Measurements from ENCODE around the gene ZFHX3. TPM values are rescaled to one million over a fixed set of nuclear protein-coding genes. Genes with fewer than 3 reads are reported as not detected.

Gene ZFHX3
- total RNA-seq, 2 experiments from 2014 or later = 0.21 to 0.68 TPM

GRCh38 chr16:72838951-72839350 lies 209.0 kb downstream of the ZFHX3 start:
- Mint-ChIP-seq H3K4me3 (no peak overlapping the region), H3K36me3 (no peaks in the 10 kb centered on the region), H3K9me3 (no peaks in the 10 kb centered on the region), H3K4me1 (ENCODE audit: low read depth) (no peaks in the 10 kb centered on the region), H3K27ac (no peak overlapping the region), H3K27me3 (no peaks in the 10 kb centered on the region)
- POLR2A ChIA-PET = no interaction called here
- intact Hi-C loops (cut with micrococcal nuclease) = loop anchor here (10.0 kb wide), 2 partner anchors 206 to 356 kb away; partner anchors contain the start of gene ZFHX3
- CTCF ChIA-PET = no interaction called here
- no peak for DNase-seq

- H3K36me3 Mint-ChIP-seq = no peaks in the 10 kb centered on the region
- intact Hi-C loops (cut with micrococcal nuclease) = loop anchor here (10.0 kb wide), 2 partner anchors 206 to 356 kb away; partner anchors contain the start of gene ZFHX3
- POLR2A ChIA-PET = no interaction called here
- H3K27ac Mint-ChIP-seq = no peak overlapping the region
- H3K27me3 Mint-ChIP-seq = no peaks in the 10 kb centered on the region
- CTCF ChIA-PET = no interaction called here
- H3K4me3 Mint-ChIP-seq = no peak overlapping the region
- no peaks in the 10 kb centered on the region for H3K9me3 Mint-ChIP-seq
- H3K4me1 Mint-ChIP-seq (ENCODE audit: low read depth) = no peaks in the 10 kb centered on the region
- DNase-seq = no peak
These were observed 209.4 kb downstream of the ZFHX3 start for GRCh38 chr16:72838586-72838910.

GRCh38 chr16:72837846-72838585 lies 209.9 kb downstream of the ZFHX3 start:
- CTCF ChIA-PET = interaction anchor here (0.9 kb wide), 1 partner anchor 335 kb away, joined by 3 read pairs; no protein-coding TSS in a partner anchor
- no peak overlapping the region for H3K4me3 Mint-ChIP-seq
- no peaks in the 10 kb centered on the region for H3K27me3 Mint-ChIP-seq
- no peaks in the 10 kb centered on the region for H3K4me1 Mint-ChIP-seq (ENCODE audit: low read depth)
- H3K9me3 Mint-ChIP-seq = no peaks in the 10 kb centered on the region
- POLR2A ChIA-PET = no interaction called here
- intact Hi-C loops (cut with micrococcal nuclease) = loop anchor here (10.0 kb wide), 2 partner anchors 207 to 357 kb away; partner anchors contain the start of gene ZFHX3
- H3K27ac Mint-ChIP-seq = no peak overlapping the region
- H3K36me3 Mint-ChIP-seq = no peaks in the 10 kb centered on the region
- DNase-seq = no peak

- H3K9me3 Mint-ChIP-seq = no peaks in the 10 kb centered on the region
- no peak overlapping the region for H3K4me3 Mint-ChIP-seq
- no peak for DNase-seq
- H3K27me3 Mint-ChIP-seq = no peaks in the 10 kb centered on the region
- intact Hi-C loops (cut with micrococcal nuclease) = loop anchor here (10.0 kb wide), 2 partner anchors 208 to 358 kb away; partner anchors contain the start of gene ZFHX3
- H3K27ac Mint-ChIP-seq = no peak overlapping the region
- CTCF ChIA-PET = interaction anchor here (0.6 to 0.9 kb wide), 2 partner anchors 100 to 334 kb away, joined by 3 read pairs; no protein-coding TSS in a partner anchor
- no peaks in the 10 kb centered on the region for H3K4me1 Mint-ChIP-seq (ENCODE audit: low read depth)
- POLR2A ChIA-PET = no interaction called here
- no peaks in the 10 kb centered on the region for H3K36me3 Mint-ChIP-seq
These were observed 210.9 kb downstream of the ZFHX3 start for GRCh38 chr16:72836985-72837384.

- Mint-ChIP-seq H3K4me3 (no peak overlapping the region), H3K9me3 (no peaks in the 10 kb centered on the region), H3K27me3 (peaks cover 2% of the 10 kb centered on the region), H3K4me1 (ENCODE audit: low read depth) (no peaks in the 10 kb centered on the region), H3K36me3 (no peaks in the 10 kb centered on the region), H3K27ac (no peak overlapping the region)
- intact Hi-C loops (cut with micrococcal nuclease) = loop anchor here (10.0 kb wide), 2 partner anchors 209 to 359 kb away; partner anchors contain the start of gene ZFHX3
- no peak for DNase-seq
- ChIA-PET POLR2A (no interaction called here), CTCF (no interaction called here)
These were observed 211.7 kb downstream of the ZFHX3 start for GRCh38 chr16:72836181-72836580.

GRCh38 chr16:72835086-72835485 lies 212.8 kb downstream of the ZFHX3 start:
- intact Hi-C loops (cut with micrococcal nuclease) = loop anchor here (10.0 kb wide), 2 partner anchors 210 to 360 kb away; partner anchors contain the start of gene ZFHX3
- H3K36me3 Mint-ChIP-seq = no peaks in the 10 kb centered on the region
- no peaks in the 10 kb centered on the region for H3K9me3 Mint-ChIP-seq
- no peaks in the 10 kb centered on the region for H3K4me1 Mint-ChIP-seq (ENCODE audit: low read depth)
- POLR2A ChIA-PET = no interaction called here
- no peak overlapping the region for H3K27ac Mint-ChIP-seq
- no peak overlapping the region for H3K4me3 Mint-ChIP-seq
- DNase-seq = no peak
- CTCF ChIA-PET = interaction anchor here (1.0 to 1.1 kb wide), 2 partner anchors 17 to 533 kb away, joined by 3 read pairs; no protein-coding TSS in a partner anchor
- peaks cover 2% of the 10 kb centered on the region for H3K27me3 Mint-ChIP-seq

GRCh38 chr16:72834499-72834898 lies 213.4 kb downstream of the ZFHX3 start:
- POLR2A ChIA-PET = no interaction called here
- no peak overlapping the region for H3K27ac Mint-ChIP-seq

GRCh38 chr16:72833969-72834368 lies 214.0 kb downstream of the ZFHX3 start:
- CTCF ChIA-PET = interaction anchor here (1.1 to 2.5 kb wide), 2 partner anchors 16 to 1044 kb away, joined by 3 to 15 read pairs; no protein-coding TSS in a partner anchor
- Mint-ChIP-seq H3K9me3 (no peaks in the 10 kb centered on the region), H3K4me1 (ENCODE audit: low read depth) (no peaks in the 10 kb centered on the region), H3K27me3 (peaks cover 3% of the 10 kb centered on the region), H3K4me3 (no peak overlapping the region), H3K36me3 (no peaks in the 10 kb centered on the region), H3K27ac (no peak overlapping the region)
- POLR2A ChIA-PET = no interaction called here
- DNase-seq = no peak
- intact Hi-C loops (cut with micrococcal nuclease) = loop anchor here (10.0 kb wide), 2 partner anchors 211 to 361 kb away; partner anchors contain the start of gene ZFHX3

More at GRCh38 chr16:72834499-72834898, 213.4 kb downstream of the ZFHX3 start:
- Mint-ChIP-seq H3K4me3 (no peak overlapping the region), H3K36me3 (no peaks in the 10 kb centered on the region), H3K27me3 (peaks cover 3% of the 10 kb centered on the region), H3K4me1 (ENCODE audit: low read depth) (no peaks in the 10 kb centered on the region), H3K9me3 (no peaks in the 10 kb centered on the region)
- intact Hi-C loops (cut with micrococcal nuclease) = loop anchor here (10.0 kb wide), 2 partner anchors 210 to 360 kb away; partner anchors contain the start of gene ZFHX3
- DNase-seq = no peak
- CTCF ChIA-PET = interaction anchor here (1.0 to 1.1 kb wide), 2 partner anchors 16 to 533 kb away, joined by 3 read pairs; no protein-coding TSS in a partner anchor

- CTCF ChIA-PET = interaction anchor here (0.8 to 2.9 kb wide), 16 partner anchors 10 to 1123 kb away, joined by 3 to 20 read pairs (median 5); no protein-coding TSS in a partner anchor
- no peaks in the 10 kb centered on the region for H3K9me3 Mint-ChIP-seq
These were observed 214.4 kb downstream of the ZFHX3 start for GRCh38 chr16:72833482-72833881.

GRCh38 chr16:72832621-72833248 lies 215.2 kb downstream of the ZFHX3 start:
- H3K36me3 Mint-ChIP-seq = no peaks in the 10 kb centered on the region
- POLR2A ChIA-PET = no interaction called here
- no peaks in the 10 kb centered on the region for H3K4me1 Mint-ChIP-seq (ENCODE audit: low read depth)

More at GRCh38 chr16:72833482-72833881, 214.4 kb downstream of the ZFHX3 start:
- Mint-ChIP-seq H3K27ac (no peak overlapping the region), H3K36me3 (no peaks in the 10 kb centered on the region), H3K4me1 (ENCODE audit: low read depth) (no peaks in the 10 kb centered on the region), H3K27me3 (peaks cover 3% of the 10 kb centered on the region), H3K4me3 (no peak overlapping the region)
- no peak for DNase-seq
- POLR2A ChIA-PET = no interaction called here
- intact Hi-C loops (cut with micrococcal nuclease) = loop anchor here (10.0 kb wide), 2 partner anchors 211 to 361 kb away; partner anchors contain the start of gene ZFHX3

GRCh38 chr16:72829846-72830775 lies 217.8 kb downstream of the ZFHX3 start:
- Mint-ChIP-seq H3K4me1 (ENCODE audit: low read depth) (no peaks in the 10 kb centered on the region), H3K36me3 (no peaks in the 10 kb centered on the region), H3K4me3 (no peak overlapping the region), H3K27me3 (peaks cover 3% of the 10 kb centered on the region), H3K9me3 (no peaks in the 10 kb centered on the region), H3K27ac (no peak overlapping the region)
- intact Hi-C loops (cut with micrococcal nuclease) = loop anchor here (10.0 kb wide), 2 partner anchors 215 to 365 kb away; partner anchors contain the start of gene ZFHX3
- ChIA-PET POLR2A (no interaction called here), CTCF (no interaction called here)
- no peak for DNase-seq

More at GRCh38 chr16:72832621-72833248, 215.2 kb downstream of the ZFHX3 start:
- DNase-seq = peak; percentile 76
- intact Hi-C loops (cut with micrococcal nuclease) = loop anchor here (10.0 kb wide), 2 partner anchors 212 to 362 kb away; partner anchors contain the start of gene ZFHX3
- Mint-ChIP-seq H3K4me3 (no peak overlapping the region), H3K9me3 (no peaks in the 10 kb centered on the region), H3K27ac (no peak overlapping the region), H3K27me3 (peaks cover 3% of the 10 kb centered on the region)
- CTCF ChIA-PET = interaction anchor here (0.6 to 2.9 kb wide), 57 partner anchors 8 to 1473 kb away, joined by 3 to 20 read pairs (median 4); no protein-coding TSS in a partner anchor
